OCI-LY7 (cell line): ENCODE measurements around the gene PSME3. TPM values are rescaled to one million over a fixed set of nuclear protein-coding genes. Genes with fewer than 3 reads are reported as not detected.

Source experiments
- BruUV-seq: library from RNA; stranded (reverse); fragments of 400-500 nt; replicated peaks from 2 replicates; lab custom pipeline; 2021; lab: Mats Ljungman, UMichigan
- CTCF ChIA-PET: fragments of 300-600 bp; sonication (Branson Sonifier 250); formaldehyde crosslinking; loops from one replicate; lab custom pipeline; 2022; ENCODE audit warnings: antibody characterized with exemption; ENCODE audit not compliant: unreplicated experiment; lab: Charles Lee
- POLR2A ChIA-PET: fragments of 300-600 bp; sonication (Branson Sonifier 250); formaldehyde crosslinking; loops from one replicate; lab custom pipeline; 2022; ENCODE audit warnings: antibody characterized with exemption; lab: Charles Lee
- DNase-seq: peaks from one replicate; pipeline ENCODE4 v3.0.0-alpha.2; 2015; ENCODE audit warnings: low spot score
- H2AFZ ChIP-seq: fragments of 200-600 bp; sonication (generic), shearing (Covaris generic); 2 replicates; pipeline ENCODE4 v1.6.1; 2014; ENCODE audit warnings: mild to moderate bottlenecking, antibody characterized with exemption, low read length, moderate library complexity
- H3K27ac ChIP-seq: fragments of 200-600 bp; sonication (generic); 2 replicates; pipeline ENCODE4 v1.5.1; 2014; ENCODE audit warnings: mixed run types, low read depth, mild to moderate bottlenecking, moderate library complexity, low read length, inconsistent platforms; ENCODE audit not compliant: poor library complexity, severe bottlenecking
- H3K36me3 ChIP-seq: fragments of 200-600 bp; sonication (generic); 2 replicates; pipeline ENCODE4 v1.6.1; 2014; ENCODE audit warnings: mild to moderate bottlenecking, antibody characterized with exemption, low read length, moderate library complexity, mixed read lengths; ENCODE audit not compliant: insufficient read depth
- H3K4me1 ChIP-seq: fragments of 200-600 bp; sonication (generic); 2 replicates; pipeline ENCODE4 v1.5.1; 2014; ENCODE audit warnings: mild to moderate bottlenecking, low read length; ENCODE audit not compliant: insufficient read depth, poor library complexity, severe bottlenecking
- H3K4me2 ChIP-seq: fragments of 200-600 bp; sonication (generic); 2 replicates; pipeline ENCODE4 v1.6.1; 2014; ENCODE audit warnings: mild to moderate bottlenecking, low read length
- H3K4me3 ChIP-seq: fragments of 200-600 bp; sonication (generic); 2 replicates; pipeline ENCODE4 v1.5.1; 2014; ENCODE audit warnings: mild to moderate bottlenecking, low read depth, low read length; ENCODE audit not compliant: poor library complexity, severe bottlenecking
- H3K79me2 ChIP-seq: fragments of 200-600 bp; sonication (generic); 2 replicates; pipeline ENCODE4 v1.6.1; 2016; ENCODE audit warnings: low read depth, mild to moderate bottlenecking, low read length, moderate library complexity, mixed read lengths; ENCODE audit not compliant: insufficient read depth
- H3K9me2 ChIP-seq: fragments of 200-600 bp; sonication (generic); 2 replicates; pipeline ENCODE4 v1.6.1; 2016; ENCODE audit warnings: mild to moderate bottlenecking, low read length, mixed read lengths; ENCODE audit not compliant: insufficient read depth
- H3K9me3 ChIP-seq: fragments of 200-600 bp; sonication (generic); 2 replicates; pipeline ENCODE4 v1.6.1; 2014; ENCODE audit warnings: mild to moderate bottlenecking, mixed run types, low read length, mixed read lengths
- H4K20me1 ChIP-seq: fragments of 200-600 bp; sonication (generic); 2 replicates; pipeline ENCODE4 v1.6.1; 2014; ENCODE audit warnings: mild to moderate bottlenecking, antibody characterized with exemption, low read length, moderate library complexity, mixed read lengths; ENCODE audit not compliant: insufficient read depth
- EZH2phosphoT487 ChIP-seq: fragments of 200-600 bp; sonication (generic); IDR thresholded peaks from 2 replicates; pipeline ENCODE4 v1.6.1; 2018; ENCODE audit warnings: low read depth, borderline replicate concordance, mild to moderate bottlenecking, mixed run types, antibody characterized with exemption, low read length, moderate library complexity, mixed read lengths
- intact Hi-C: fragments of 100-400 bp; cut with micrococcal nuclease; formaldehyde crosslinking; loops from one replicate; pipeline ENCODE4 v1.10.0; 2022; ENCODE audit not compliant: unreplicated experiment
- microRNA-seq: library from miRNA; unstranded; fragments of <30 nt; microRNA quantifications from one replicate; pipeline ENCODE4 v1.2.0, GENCODE V29; 2022; ENCODE audit warnings: borderline replicate concordance
- small RNA-seq: library from RNA; depleted of rRNA; stranded (forward); fragments of <200 nt; gene quantifications from one replicate; pipeline ENCODE3, GENCODE V24; 2014
- total RNA-seq, 2 experiments: library from RNA; depleted of rRNA in 1 of 2; stranded (reverse); fragments of >200 nt in 1 of 2; shearing (Covaris generic) in 1 of 2; gene quantifications; 2 replicates each; pipeline ENCODE4 v1.2.3, GENCODE V29; 2014 to 2022
- TF ChIP-seq, protein P1 (sequence below): fragments of 200-600 bp; sonication (generic); conservative IDR thresholded peaks from 2 replicates; pipeline ENCODE4 v1.5.1; 2014; ENCODE audit warnings: mild to moderate bottlenecking, antibody characterized with exemption, low read length, moderate library complexity, mixed read lengths

Gene PSME3
- total RNA-seq, 2 experiments from 2014 or later = 81.9 to 167 TPM

DNA sequence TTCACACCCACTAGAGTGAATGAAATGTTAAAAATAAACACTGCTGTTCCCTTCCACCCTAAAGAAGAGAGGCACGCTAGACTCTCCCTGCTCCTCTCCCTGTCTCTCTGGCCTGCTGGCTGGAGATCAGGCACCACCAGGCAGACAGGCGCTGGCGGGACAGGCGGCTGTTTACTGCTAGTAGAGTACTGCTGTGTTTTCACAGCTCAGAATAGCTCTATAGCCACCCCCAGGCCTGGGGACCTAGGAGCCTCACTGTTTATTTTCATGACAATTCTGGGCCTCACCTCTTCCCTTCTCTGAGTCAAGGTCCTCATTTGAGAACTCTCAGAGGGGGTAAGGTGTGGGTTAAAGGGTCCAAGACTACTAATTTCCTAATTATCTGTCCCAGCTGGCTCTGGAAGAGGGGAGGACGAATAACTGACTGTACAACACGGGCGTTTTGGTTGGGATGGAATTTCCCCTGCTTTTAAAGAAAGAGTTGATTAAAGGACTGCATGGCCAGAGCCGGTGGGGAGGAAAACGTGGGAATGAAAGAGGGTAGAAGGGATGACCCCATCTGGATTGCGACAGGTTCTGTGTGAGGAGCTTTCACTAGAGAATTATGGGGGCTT is 58.4 kb downstream of the PSME3 start:
- TF ChIP-seq, protein P1, sequence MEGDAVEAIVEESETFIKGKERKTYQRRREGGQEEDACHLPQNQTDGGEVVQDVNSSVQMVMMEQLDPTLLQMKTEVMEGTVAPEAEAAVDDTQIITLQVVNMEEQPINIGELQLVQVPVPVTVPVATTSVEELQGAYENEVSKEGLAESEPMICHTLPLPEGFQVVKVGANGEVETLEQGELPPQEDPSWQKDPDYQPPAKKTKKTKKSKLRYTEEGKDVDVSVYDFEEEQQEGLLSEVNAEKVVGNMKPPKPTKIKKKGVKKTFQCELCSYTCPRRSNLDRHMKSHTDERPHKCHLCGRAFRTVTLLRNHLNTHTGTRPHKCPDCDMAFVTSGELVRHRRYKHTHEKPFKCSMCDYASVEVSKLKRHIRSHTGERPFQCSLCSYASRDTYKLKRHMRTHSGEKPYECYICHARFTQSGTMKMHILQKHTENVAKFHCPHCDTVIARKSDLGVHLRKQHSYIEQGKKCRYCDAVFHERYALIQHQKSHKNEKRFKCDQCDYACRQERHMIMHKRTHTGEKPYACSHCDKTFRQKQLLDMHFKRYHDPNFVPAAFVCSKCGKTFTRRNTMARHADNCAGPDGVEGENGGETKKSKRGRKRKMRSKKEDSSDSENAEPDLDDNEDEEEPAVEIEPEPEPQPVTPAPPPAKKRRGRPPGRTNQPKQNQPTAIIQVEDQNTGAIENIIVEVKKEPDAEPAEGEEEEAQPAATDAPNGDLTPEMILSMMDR = no peak
- no peak for TF ChIP-seq EZH2phosphoT487
- Histone ChIP-seq H3K79me2 (no peaks in the 10 kb centered on the region), H3K4me1 (peaks cover 6% of the 10 kb centered on the region), H3K9me2 (no peaks in the 10 kb centered on the region), H2AFZ (peak overlapping the region; percentile 55; the same call in 1 of the 2 replicates), H3K4me3 (no peak overlapping the region), H3K4me2 (no peak overlapping the region), H3K27ac (no peak overlapping the region), H3K36me3 (no peaks in the 10 kb centered on the region), H3K9me3 (no peaks in the 10 kb centered on the region), H4K20me1 (no peaks in the 10 kb centered on the region)
- CTCF ChIA-PET = no interaction called here
- no TSS peak for BruUV-seq
- POLR2A ChIA-PET = interaction anchor here (1.0 kb wide), 1 partner anchor 18 kb away, joined by 3 read pairs; no protein-coding TSS in a partner anchor
- intact Hi-C loops = no loop called here
- no peak for DNase-seq

GRCh38 chr17:42893359-42893758 is 60.2 kb downstream of the PSME3 start:
- CTCF ChIA-PET = no interaction called here

More at GRCh38 chr17:42893359-42893758, 60.2 kb downstream of the PSME3 start:
- Histone ChIP-seq H4K20me1 (no peaks in the 10 kb centered on the region), H2AFZ (peak overlapping the region; percentile 52), H3K79me2 (no peaks in the 10 kb centered on the region), H3K9me2 (no peaks in the 10 kb centered on the region), H3K9me3 (no peaks in the 10 kb centered on the region), H3K4me1 (peaks cover 6% of the 10 kb centered on the region), H3K27ac (no peak overlapping the region), H3K4me3 (no peak overlapping the region), H3K36me3 (no peaks in the 10 kb centered on the region), H3K4me2 (no peak overlapping the region)
- TF ChIP-seq, protein P1 = no peak
- TF ChIP-seq EZH2phosphoT487 = no peak
- intact Hi-C loops = no loop called here
- POLR2A ChIA-PET = no interaction called here
- no peak for DNase-seq
- no TSS peak for BruUV-seq

Small RNAs within 50 kb of the gene (microRNA-seq; reads per million reads assigned to microRNA genes)
- gene MIR6781 = 2.3 reads per million

Small RNAs within 50 kb of the gene (small RNA-seq; reads per million reads assigned to genes)
- gene MIR6781 (not detected), gene RNU6-287P (not detected)

Other genes with a start within 250 kb of the PSME3 start
- 33.5 and 34.1 TPM in 2 replicates for gene RETREG3, start 224.0 kb upstream of the PSME3 start, total RNA-seq (2014; rRNA removed; shearing (Covaris generic))
- 50.5 and 54.5 TPM in 2 replicates for gene RETREG3, start 224.0 kb upstream of the PSME3 start, total RNA-seq (2022)
- gene TUBG1, start 223.7 kb upstream of the PSME3 start, total RNA-seq (2014; rRNA removed; shearing (Covaris generic)) = 93.7 and 113 TPM in 2 replicates
- gene TUBG1, start 223.7 kb upstream of the PSME3 start, total RNA-seq (2022) = 112 and 114 TPM in 2 replicates
- gene TUBG2, start 174.1 kb upstream of the PSME3 start, total RNA-seq (2014; rRNA removed; shearing (Covaris generic)) = 5.5 and 10.4 TPM in 2 replicates
- 22.5 and 23.4 TPM in 2 replicates for gene TUBG2, start 174.1 kb upstream of the PSME3 start, total RNA-seq (2022)
- 17.0 and 24.4 TPM in 2 replicates for gene PLEKHH3, start 156.4 kb upstream of the PSME3 start, total RNA-seq (2014; rRNA removed; shearing (Covaris generic))
- 42.9 and 47.5 TPM in 2 replicates for gene PLEKHH3, start 156.4 kb upstream of the PSME3 start, total RNA-seq (2022)
- gene CCR10, start 151.6 kb upstream of the PSME3 start, total RNA-seq (2014; rRNA removed; shearing (Covaris generic)) = 0.82 and 1.0 TPM in 2 replicates
- 2.0 and 3.3 TPM in 2 replicates for gene CCR10, start 151.6 kb upstream of the PSME3 start, total RNA-seq (2022)
- 0.95 and 1.0 TPM in 2 replicates for gene CNTNAP1, start 150.9 kb upstream of the PSME3 start, total RNA-seq (2014; rRNA removed; shearing (Covaris generic))
- gene CNTNAP1, start 150.9 kb upstream of the PSME3 start, total RNA-seq (2022) = 6.8 TPM in 2 replicates
- 56.6 and 57.1 TPM in 2 replicates for gene EZH1, start 88.4 kb upstream of the PSME3 start, total RNA-seq (2014; rRNA removed; shearing (Covaris generic))
- gene EZH1, start 88.4 kb upstream of the PSME3 start, total RNA-seq (2022) = 62.4 and 84.4 TPM in 2 replicates
- not detected in 2 replicates for gene RAMP2, start 72.2 kb upstream of the PSME3 start, total RNA-seq (2014; rRNA removed; shearing (Covaris generic))
- not detected in 2 replicates for gene RAMP2, start 72.2 kb upstream of the PSME3 start, total RNA-seq (2022)
- 70.7 and 78.4 TPM in 2 replicates for gene VPS25, start 59.9 kb upstream of the PSME3 start, total RNA-seq (2014; rRNA removed; shearing (Covaris generic))
- 83.9 and 84.1 TPM in 2 replicates for gene VPS25, start 59.9 kb upstream of the PSME3 start, total RNA-seq (2022)
- gene WNK4, start 52.8 kb upstream of the PSME3 start, total RNA-seq (2014; rRNA removed; shearing (Covaris generic)) = 1.2 and 2.4 TPM in 2 replicates
- gene WNK4, start 52.8 kb upstream of the PSME3 start, total RNA-seq (2022) = 8.3 and 10.9 TPM in 2 replicates
- 36.6 and 38.2 TPM in 2 replicates for gene COA3, start 34.7 kb upstream of the PSME3 start, total RNA-seq (2014; rRNA removed; shearing (Covaris generic))
- gene COA3, start 34.7 kb upstream of the PSME3 start, total RNA-seq (2022) = 32.1 and 34.9 TPM in 2 replicates
- gene CNTD1, start 34.5 kb upstream of the PSME3 start, total RNA-seq (2014; rRNA removed; shearing (Covaris generic)) = 0.06 TPM in 1 of 2 replicates, not detected in the other
- not detected in 2 replicates for gene CNTD1, start 34.5 kb upstream of the PSME3 start, total RNA-seq (2022)
- 75.7 and 103 TPM in 2 replicates for gene BECN1, start 9.1 kb upstream of the PSME3 start, total RNA-seq (2014; rRNA removed; shearing (Covaris generic))
- 73.2 and 78.8 TPM in 2 replicates for gene BECN1, start 9.1 kb upstream of the PSME3 start, total RNA-seq (2022)
- 2.0 and 3.3 TPM in 2 replicates for gene AOC2, start 11.2 kb downstream of the PSME3 start, total RNA-seq (2014; rRNA removed; shearing (Covaris generic))
- gene AOC2, start 11.2 kb downstream of the PSME3 start, total RNA-seq (2022) = 5.0 and 5.4 TPM in 2 replicates
- 0.23 and 0.73 TPM in 2 replicates for gene AOC3, start 17.8 kb downstream of the PSME3 start, total RNA-seq (2014; rRNA removed; shearing (Covaris generic))
- gene AOC3, start 17.8 kb downstream of the PSME3 start, total RNA-seq (2022) = 2.5 and 3.6 TPM in 2 replicates
- gene G6PC1, start 67.4 kb downstream of the PSME3 start, total RNA-seq (2014; rRNA removed; shearing (Covaris generic)) = 0.85 and 1.1 TPM in 2 replicates
- 1.9 and 2.6 TPM in 2 replicates for gene G6PC1, start 67.4 kb downstream of the PSME3 start, total RNA-seq (2022)
- gene AARSD1, start 131.1 kb downstream of the PSME3 start, total RNA-seq (2014; rRNA removed; shearing (Covaris generic)) = 24.0 and 26.9 TPM in 2 replicates
- gene AARSD1, start 131.1 kb downstream of the PSME3 start, total RNA-seq (2022) = 31.0 and 31.7 TPM in 2 replicates
- gene PTGES3L, start 146.7 kb downstream of the PSME3 start, total RNA-seq (2014; rRNA removed; shearing (Covaris generic)) = 0.13 TPM in 1 of 2 replicates, not detected in the other
- 0.68 and 2.1 TPM in 2 replicates for gene PTGES3L, start 146.7 kb downstream of the PSME3 start, total RNA-seq (2022)
- gene RUNDC1, start 147.2 kb downstream of the PSME3 start, total RNA-seq (2014; rRNA removed; shearing (Covaris generic)) = 11.1 and 12.1 TPM in 2 replicates
- 18.6 and 22.5 TPM in 2 replicates for gene RUNDC1, start 147.2 kb downstream of the PSME3 start, total RNA-seq (2022)
- 1,550 and 2,299 TPM in 2 replicates for gene RPL27, start 165.0 kb downstream of the PSME3 start, total RNA-seq (2014; rRNA removed; shearing (Covaris generic))
- 1,241 and 1,313 TPM in 2 replicates for gene RPL27, start 165.0 kb downstream of the PSME3 start, total RNA-seq (2022)
- 3.8 and 6.3 TPM in 2 replicates for gene IFI35, start 173.4 kb downstream of the PSME3 start, total RNA-seq (2014; rRNA removed; shearing (Covaris generic))
- 8.6 and 10.6 TPM in 2 replicates for gene IFI35, start 173.4 kb downstream of the PSME3 start, total RNA-seq (2022)
- gene VAT1, start 189.0 kb downstream of the PSME3 start, total RNA-seq (2014; rRNA removed; shearing (Covaris generic)) = 26.2 and 33.1 TPM in 2 replicates
- 51.3 and 65.3 TPM in 2 replicates for gene VAT1, start 189.0 kb downstream of the PSME3 start, total RNA-seq (2022)
- not detected in 2 replicates for gene RND2, start 191.8 kb downstream of the PSME3 start, total RNA-seq (2014; rRNA removed; shearing (Covaris generic))
- gene RND2, start 191.8 kb downstream of the PSME3 start, total RNA-seq (2022) = 0.30 TPM in 1 of 2 replicates, not detected in the other